Activated naive CD8-positive, alpha-beta T cell treated with anti-CD3 and anti-CD28 coated beads for 36 hours (primary cell): ENCODE data around the gene MTA3. TPM values are rescaled to one million over a fixed set of nuclear protein-coding genes. Genes with fewer than 3 reads are reported as not detected.

Experiments used
- DNase-seq: peaks from one replicate; pipeline ENCODE4 v3.0.0; 2021
- H3K27ac Mint-ChIP-seq: one replicate; pipeline ENCODE4 v1.8.0; 2022; ENCODE audit warnings: mild to moderate bottlenecking, moderate library complexity, mixed read lengths
- H3K27me3 Mint-ChIP-seq: one replicate; pipeline ENCODE4 v1.8.0; 2022; ENCODE audit warnings: mild to moderate bottlenecking, mixed read lengths
- H3K36me3 Mint-ChIP-seq: one replicate; pipeline ENCODE4 v1.8.0; 2021; ENCODE audit warnings: mild to moderate bottlenecking, mixed read lengths
- H3K4me1 Mint-ChIP-seq: one replicate; pipeline ENCODE4 v1.8.0; 2021; ENCODE audit warnings: mixed read lengths
- H3K4me3 Mint-ChIP-seq: one replicate; pipeline ENCODE4 v1.8.0; 2022; ENCODE audit warnings: mild to moderate bottlenecking, moderate library complexity, mixed read lengths
- H3K9me3 Mint-ChIP-seq: one replicate; pipeline ENCODE4 v1.8.0; 2022; ENCODE audit warnings: mixed read lengths
- total RNA-seq, 2 experiments: library from RNA; stranded (reverse); gene quantifications; one replicate each; pipeline ENCODE4 v1.2.3, GENCODE V29; 2021

MTA3 gene
- total RNA-seq, 2 experiments from 2014 or later = 32.0 to 34.7 TPM

GRCh38 chr2:42793334-42794270, 225.2 kb downstream of the MTA3 start:
- Mint-ChIP-seq H3K4me3 (peak overlapping the region; percentile 18), H3K36me3 (peaks cover 3% of the 10 kb centered on the region), H3K27ac (no peak overlapping the region)

GRCh38 chr2:42794271-42795046, 226.0 kb downstream of the MTA3 start:
- no peak overlapping the region for H3K4me3 Mint-ChIP-seq
- peaks cover 3% of the 10 kb centered on the region for H3K36me3 Mint-ChIP-seq
- peaks cover 32% of the 10 kb centered on the region for H3K27me3 Mint-ChIP-seq
- no peak for DNase-seq
- H3K4me1 Mint-ChIP-seq = peaks cover 33% of the 10 kb centered on the region
- no peaks in the 10 kb centered on the region for H3K9me3 Mint-ChIP-seq
- H3K27ac Mint-ChIP-seq = no peak overlapping the region

More at GRCh38 chr2:42793334-42794270, 225.2 kb downstream of the MTA3 start:
- H3K9me3 Mint-ChIP-seq = no peaks in the 10 kb centered on the region
- H3K27me3 Mint-ChIP-seq = peaks cover 36% of the 10 kb centered on the region
- H3K4me1 Mint-ChIP-seq = peaks cover 33% of the 10 kb centered on the region
- no peak for DNase-seq

GRCh38 chr2:42795275-42795674, 226.8 kb downstream of the MTA3 start:
- Mint-ChIP-seq H3K27ac (no peak overlapping the region), H3K36me3 (peaks cover 3% of the 10 kb centered on the region), H3K4me1 (peaks cover 37% of the 10 kb centered on the region), H3K4me3 (no peak overlapping the region), H3K9me3 (no peaks in the 10 kb centered on the region), H3K27me3 (peaks cover 25% of the 10 kb centered on the region)
- no peak for DNase-seq

DNA sequence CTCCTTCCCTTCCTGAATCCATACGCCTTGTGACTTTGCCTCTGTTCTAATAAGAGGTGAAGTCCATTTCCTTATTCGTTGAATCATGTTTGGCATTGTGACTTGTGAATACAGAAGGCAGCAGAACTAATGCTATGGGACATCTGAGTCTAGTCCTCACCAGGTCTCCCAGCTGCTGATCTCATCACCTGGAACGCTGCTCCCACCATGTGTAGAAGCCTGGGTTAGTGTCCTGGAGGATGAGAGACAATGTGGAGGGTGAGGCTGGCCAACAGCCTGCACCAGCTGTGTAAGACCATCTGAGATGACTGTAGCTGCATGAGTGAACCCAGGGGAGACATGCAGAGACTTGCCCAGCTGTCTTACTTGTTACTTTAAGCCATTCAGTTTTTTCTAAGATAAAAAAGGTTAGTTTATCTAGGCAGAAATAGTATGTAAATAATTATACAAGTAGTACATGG, 227.4 kb downstream of the MTA3 start:
- Mint-ChIP-seq H3K27ac (peak overlapping the region; percentile 9), H3K27me3 (peaks cover 21% of the 10 kb centered on the region), H3K36me3 (peaks cover 3% of the 10 kb centered on the region), H3K4me1 (peaks cover 43% of the 10 kb centered on the region), H3K9me3 (no peaks in the 10 kb centered on the region), H3K4me3 (no peak overlapping the region)
- no peak for DNase-seq

- Mint-ChIP-seq H3K4me1 (peaks cover 44% of the 10 kb centered on the region), H3K9me3 (no peaks in the 10 kb centered on the region), H3K36me3 (no peaks in the 10 kb centered on the region), H3K27ac (no peak overlapping the region), H3K27me3 (peaks cover 13% of the 10 kb centered on the region), H3K4me3 (no peak overlapping the region)
- DNase-seq = no peak
Measured at GRCh38 chr2:42796427-42797248, 228.2 kb downstream of the MTA3 start.

- H3K9me3 Mint-ChIP-seq = no peaks in the 10 kb centered on the region
- no peak overlapping the region for H3K4me3 Mint-ChIP-seq
- peaks cover 7% of the 10 kb centered on the region for H3K27me3 Mint-ChIP-seq
- no peak overlapping the region for H3K27ac Mint-ChIP-seq
- H3K4me1 Mint-ChIP-seq = peaks cover 39% of the 10 kb centered on the region
- no peak for DNase-seq
- no peaks in the 10 kb centered on the region for H3K36me3 Mint-ChIP-seq
Measured at GRCh38 chr2:42797281-42797680, 228.8 kb downstream of the MTA3 start.

DNA sequence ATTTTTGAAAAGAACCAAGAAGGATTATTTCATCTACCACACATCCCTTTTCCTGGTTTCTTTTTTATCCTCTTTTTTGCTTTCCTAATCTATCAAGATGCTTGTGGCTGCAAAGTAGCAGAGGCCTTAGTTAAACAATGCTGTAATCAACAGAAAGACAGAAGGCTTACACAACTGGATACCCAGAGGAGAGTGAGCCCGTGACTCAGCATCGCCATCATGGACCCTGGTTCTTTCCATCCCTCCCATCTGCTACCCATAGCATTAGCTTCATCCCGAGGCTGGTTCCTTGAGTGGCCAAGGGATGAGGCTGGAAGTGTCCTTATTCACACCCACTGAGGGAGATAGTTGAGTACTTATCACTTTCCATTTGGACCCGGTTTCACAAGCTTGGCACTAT, 231.4 kb downstream of the MTA3 start:
- DNase-seq = no peak
- H3K27ac Mint-ChIP-seq = no peak overlapping the region
- no peak overlapping the region for H3K4me3 Mint-ChIP-seq
- H3K4me1 Mint-ChIP-seq = peaks cover 30% of the 10 kb centered on the region
- H3K9me3 Mint-ChIP-seq = no peaks in the 10 kb centered on the region
- H3K27me3 Mint-ChIP-seq = no peaks in the 10 kb centered on the region
- H3K36me3 Mint-ChIP-seq = no peaks in the 10 kb centered on the region

- Mint-ChIP-seq H3K4me1 (peaks cover 30% of the 10 kb centered on the region), H3K27ac (no peak overlapping the region), H3K9me3 (no peaks in the 10 kb centered on the region), H3K27me3 (no peaks in the 10 kb centered on the region), H3K4me3 (no peak overlapping the region), H3K36me3 (no peaks in the 10 kb centered on the region)
- no peak for DNase-seq
Measured at GRCh38 chr2:42800461-42800962, 232.1 kb downstream of the MTA3 start.

DNA sequence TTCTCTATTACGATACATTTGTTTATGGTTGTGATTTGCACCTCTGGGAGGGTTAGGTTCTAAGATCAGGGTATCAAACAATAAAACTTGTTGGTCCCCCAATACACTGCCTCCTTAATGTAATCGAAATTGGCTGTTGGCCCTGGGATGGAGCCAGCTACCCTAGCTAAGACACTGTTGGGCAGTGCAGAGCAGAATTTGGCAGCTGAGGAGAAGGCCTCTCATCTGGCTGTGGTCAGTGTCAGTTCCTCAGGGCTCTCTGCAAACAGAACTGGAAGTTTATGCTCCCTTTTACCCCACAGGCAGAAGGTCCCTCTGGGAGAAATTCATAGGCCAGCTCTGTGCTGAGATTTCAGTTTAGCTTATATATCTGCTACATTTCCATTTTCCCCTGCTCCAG, 232.5 kb downstream of the MTA3 start:
- Mint-ChIP-seq H3K4me3 (no peak overlapping the region), H3K4me1 (peaks cover 25% of the 10 kb centered on the region), H3K27ac (no peak overlapping the region), H3K27me3 (no peaks in the 10 kb centered on the region), H3K36me3 (no peaks in the 10 kb centered on the region), H3K9me3 (no peaks in the 10 kb centered on the region)
- DNase-seq = no peak

- H3K36me3 Mint-ChIP-seq = no peaks in the 10 kb centered on the region
- DNase-seq = no peak
- no peaks in the 10 kb centered on the region for H3K27me3 Mint-ChIP-seq
- H3K4me1 Mint-ChIP-seq = peaks cover 22% of the 10 kb centered on the region
- H3K4me3 Mint-ChIP-seq = no peak overlapping the region
- H3K9me3 Mint-ChIP-seq = no peaks in the 10 kb centered on the region
- no peak overlapping the region for H3K27ac Mint-ChIP-seq
Measured at GRCh38 chr2:42801381-42801780, 232.9 kb downstream of the MTA3 start.

DNA sequence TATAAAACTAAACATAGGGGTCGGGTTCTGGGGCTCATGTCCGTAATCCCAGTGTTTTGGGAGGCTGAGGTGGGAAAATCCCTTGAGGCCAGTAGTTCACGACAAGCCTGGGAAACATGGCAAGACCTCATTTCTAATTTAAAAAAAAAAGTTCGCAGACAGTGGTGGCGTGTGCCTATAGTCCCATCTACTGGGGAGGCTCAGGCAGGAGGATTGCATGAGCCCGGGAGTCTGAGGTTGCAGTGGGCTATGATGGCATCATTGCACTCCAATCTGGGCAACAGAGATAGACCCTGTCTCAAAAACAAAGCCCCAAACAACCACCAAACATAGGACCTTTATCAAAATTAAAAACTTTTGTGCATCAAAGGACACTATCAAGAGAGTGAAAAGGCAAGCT, 233.7 kb downstream of the MTA3 start:
- peaks cover 17% of the 10 kb centered on the region for H3K4me1 Mint-ChIP-seq

DNA sequence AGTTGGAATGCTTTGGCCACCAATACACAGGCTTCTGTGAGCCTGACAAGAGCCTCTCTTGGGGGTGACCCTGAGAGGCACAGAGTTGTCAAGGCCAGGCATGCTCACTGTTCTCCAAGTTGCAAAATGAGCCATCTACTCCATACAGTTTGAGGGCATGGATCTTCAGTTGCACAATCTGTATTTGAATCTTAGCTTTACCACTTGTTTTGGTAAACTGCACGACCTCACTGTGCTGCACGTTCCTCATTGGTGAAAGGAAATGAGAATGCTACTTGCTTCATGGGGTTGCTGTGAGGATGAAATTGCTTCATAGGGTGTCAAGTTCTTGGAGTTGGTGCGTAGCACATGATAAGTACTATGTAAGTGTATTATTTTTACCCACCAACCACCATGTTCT, 235.9 kb downstream of the MTA3 start:
- Mint-ChIP-seq H3K4me3 (no peak overlapping the region), H3K27ac (no peak overlapping the region), H3K27me3 (no peaks in the 10 kb centered on the region), H3K9me3 (no peaks in the 10 kb centered on the region), H3K4me1 (peaks cover 22% of the 10 kb centered on the region), H3K36me3 (no peaks in the 10 kb centered on the region)
- no peak for DNase-seq

More for the DNA sequence above, 233.7 kb downstream of the MTA3 start:
- Mint-ChIP-seq H3K9me3 (no peaks in the 10 kb centered on the region), H3K27ac (no peak overlapping the region), H3K27me3 (no peaks in the 10 kb centered on the region), H3K36me3 (no peaks in the 10 kb centered on the region), H3K4me3 (no peak overlapping the region)
- no peak for DNase-seq

DNA sequence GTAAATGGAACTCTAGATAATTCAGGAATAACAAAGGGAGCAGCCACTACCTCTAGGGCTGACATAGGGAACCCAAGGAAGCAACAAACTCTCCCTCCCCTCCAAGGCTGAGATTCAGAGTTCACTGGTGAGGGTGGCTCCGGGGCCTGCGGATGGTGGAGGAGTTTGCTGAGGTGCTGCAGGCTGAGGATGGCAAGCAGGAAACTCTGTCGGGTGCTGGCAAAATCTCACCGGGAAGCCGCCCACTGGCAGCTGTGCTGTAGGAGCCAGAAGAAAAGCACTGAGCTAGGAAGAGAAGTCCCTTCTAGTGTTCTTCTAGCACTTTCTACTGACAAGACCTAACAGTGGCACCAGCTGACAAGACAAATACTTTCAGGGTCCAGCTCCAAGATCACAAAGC, 236.5 kb downstream of the MTA3 start:
- no peak overlapping the region for H3K27ac Mint-ChIP-seq
- DNase-seq = no peak
- no peaks in the 10 kb centered on the region for H3K9me3 Mint-ChIP-seq
- no peaks in the 10 kb centered on the region for H3K36me3 Mint-ChIP-seq
- H3K4me3 Mint-ChIP-seq = no peak overlapping the region
- peaks cover 22% of the 10 kb centered on the region for H3K4me1 Mint-ChIP-seq
- no peaks in the 10 kb centered on the region for H3K27me3 Mint-ChIP-seq
